NCI-H526 treated with DMSO at 0.1 percent for 48 hours (cell line): Measurements from ENCODE around the gene ZDHHC23.

ENCODE experiments used
- DNase-seq: peaks from one replicate; lab custom pipeline; 2025; lab: John Stamatoyannopoulos, UW

ZDHHC23 gene

DNA sequence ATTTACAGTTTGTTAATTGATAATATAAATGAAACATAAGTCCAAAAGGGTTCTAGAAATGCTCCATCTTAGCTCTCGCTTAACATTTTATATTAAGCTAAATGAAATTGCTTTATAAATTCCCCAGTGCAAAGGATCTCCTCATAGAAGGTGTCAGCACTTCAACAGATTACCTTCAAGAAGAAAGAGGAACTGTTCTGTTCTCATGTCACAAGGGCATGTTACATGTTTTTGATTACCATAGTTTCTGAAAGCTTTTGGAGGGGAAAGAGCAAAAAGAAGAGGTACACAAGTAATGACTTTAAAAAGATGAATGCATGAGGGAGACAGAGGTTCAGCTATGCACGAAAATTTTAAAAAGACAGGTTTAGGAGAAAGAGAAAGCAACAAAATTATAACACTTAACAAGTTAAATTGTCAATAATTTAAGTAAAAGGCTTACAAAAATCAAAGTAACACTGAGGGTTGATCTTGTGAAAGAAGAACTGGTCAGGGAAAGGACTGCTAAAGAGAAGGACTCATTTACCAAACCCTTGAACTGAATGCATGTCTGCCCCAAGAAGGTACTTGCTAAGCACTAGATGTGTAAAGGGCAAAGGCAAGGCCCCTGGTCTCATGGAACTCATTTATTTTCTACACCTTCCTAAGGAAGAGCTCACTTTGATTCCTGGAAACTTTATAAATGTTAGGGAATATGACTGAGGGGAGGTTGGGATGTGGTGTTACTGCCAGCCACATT lies 63.4 kb downstream of the ZDHHC23 start:
- no peak for DNase-seq
